ACHN (cell line): ENCODE results near the gene PCBD2.
"Not testable (repeated sequence)": the region's sequence is repeated elsewhere in the genome, so short reads cannot be mapped to it uniquely, and the experiment has no call there.

Experiments
- DNase-seq: peaks from one replicate; pipeline ENCODE4 v3.0.0-alpha.2; 2015
- in situ Hi-C: cut with HindIII; loops from 2 replicates; pipeline ENCODE4 v1.10.0; 2017; ENCODE audit warnings: low sequenced_read_pairs, low pct_ligation_motif_present, low pct_unique_long_range_greater_than_20kb

PCBD2 gene

GRCh38 chr5:134990183-134990582 is 85.3 kb downstream of the PCBD2 start:
- DNase-seq, in situ Hi-C loops: not testable (repeated sequence)

GRCh38 chr5:134992148-134992547 is 87.2 kb downstream of the PCBD2 start:
- in situ Hi-C loops, result no loop called here
- no peak for DNase-seq

DNA sequence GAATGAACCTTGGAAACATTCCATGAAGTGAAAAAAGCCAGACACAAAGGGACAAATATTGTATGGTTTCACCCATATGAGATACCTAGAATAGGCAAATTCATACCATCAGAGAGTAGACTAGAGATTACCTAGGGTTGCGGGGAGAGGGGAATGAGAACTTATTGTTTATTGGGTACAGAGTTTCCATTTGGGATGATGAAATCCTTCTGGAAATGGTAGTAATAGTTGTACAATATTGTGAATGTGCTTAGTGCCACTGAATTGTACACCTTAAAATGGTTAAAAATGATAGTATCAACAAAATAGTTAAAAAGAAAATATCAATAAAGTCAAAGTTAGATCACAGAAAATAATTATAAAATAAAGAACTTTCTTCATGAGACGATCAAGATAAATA is 88.2 kb downstream of the PCBD2 start:
- DNase-seq, result no peak
- in situ Hi-C loops, result no loop called here

- in situ Hi-C loops, result no loop called here
- DNase-seq, result no peak
Measured at GRCh38 chr5:134994560-134995156, 89.7 kb downstream of the PCBD2 start.

GRCh38 chr5:134995850-134996402 is 91.0 kb downstream of the PCBD2 start:
- no peak for DNase-seq
- in situ Hi-C loops, result no loop called here

DNA sequence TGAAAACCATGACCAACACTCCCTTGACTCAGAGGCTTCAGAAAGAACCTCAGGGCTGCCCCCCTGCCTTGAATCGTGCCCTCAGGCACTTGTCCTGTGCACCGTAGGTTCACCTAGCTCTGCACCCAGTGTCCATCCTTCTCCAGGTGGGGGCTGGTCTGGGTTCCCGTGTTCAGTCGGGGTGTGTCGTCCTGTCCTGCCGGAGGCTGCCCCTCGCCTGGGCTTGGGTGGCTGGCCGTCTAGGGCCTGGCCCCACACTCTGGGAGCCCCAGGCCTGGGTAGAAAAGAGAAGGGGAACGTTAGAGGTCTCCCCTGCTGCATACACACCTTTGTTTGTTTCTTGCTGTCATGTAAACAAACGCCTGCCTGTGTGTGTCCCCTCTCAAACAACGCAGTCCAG is 92.1 kb downstream of the PCBD2 start:
- in situ Hi-C loops, result no loop called here
- no peak for DNase-seq

GRCh38 chr5:134998068-134998467 is 93.1 kb downstream of the PCBD2 start:
- in situ Hi-C loops, DNase-seq: not testable (repeated sequence)

DNA sequence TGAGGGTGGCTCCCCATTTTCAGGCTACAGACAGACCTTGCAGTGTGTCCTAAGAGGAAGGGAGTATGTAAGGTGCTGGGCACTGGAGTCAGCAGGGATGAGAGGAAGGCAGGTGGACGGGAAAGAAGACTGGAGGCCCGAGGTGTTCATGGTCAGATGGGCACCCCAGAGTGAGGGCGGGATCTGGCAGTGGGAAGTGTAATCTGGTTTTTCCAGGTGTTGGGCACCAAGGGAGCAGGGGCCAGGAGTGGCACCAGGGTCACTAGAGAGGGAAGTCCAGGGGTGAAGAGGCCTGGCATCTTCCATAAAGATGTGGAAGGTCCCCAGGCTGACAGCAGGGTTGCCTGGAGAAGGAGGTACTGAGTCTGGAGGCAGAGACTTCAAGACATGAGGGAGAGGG is 99.4 kb downstream of the PCBD2 start:
- DNase-seq, result no peak
- in situ Hi-C loops, result no loop called here

- in situ Hi-C loops, result no loop called here
Measured at GRCh38 chr5:135005076-135005475, 100.1 kb downstream of the PCBD2 start.

DNA sequence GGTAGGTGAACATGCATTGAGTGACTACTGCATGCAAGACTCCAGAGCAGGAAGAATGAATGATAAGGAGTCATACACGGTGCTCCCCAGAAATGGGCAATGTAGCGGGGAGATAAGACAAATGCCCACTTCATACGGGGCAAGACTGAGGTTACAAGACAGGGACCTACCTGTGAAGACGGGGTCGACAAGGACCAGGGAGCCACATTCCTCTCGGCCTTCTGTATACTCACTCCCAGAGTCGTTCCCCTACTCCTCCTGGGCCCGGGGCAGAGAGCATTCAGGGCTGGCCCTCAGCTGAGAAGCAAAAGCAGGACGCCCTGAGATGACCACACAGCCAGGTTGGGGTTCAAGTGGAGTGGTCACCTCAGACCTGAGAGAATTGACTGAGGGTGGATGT is 102.4 kb downstream of the PCBD2 start:
- no peak for DNase-seq
- in situ Hi-C loops, result no loop called here

More at GRCh38 chr5:135005076-135005475, 100.1 kb downstream of the PCBD2 start:
- no peak for DNase-seq

DNA sequence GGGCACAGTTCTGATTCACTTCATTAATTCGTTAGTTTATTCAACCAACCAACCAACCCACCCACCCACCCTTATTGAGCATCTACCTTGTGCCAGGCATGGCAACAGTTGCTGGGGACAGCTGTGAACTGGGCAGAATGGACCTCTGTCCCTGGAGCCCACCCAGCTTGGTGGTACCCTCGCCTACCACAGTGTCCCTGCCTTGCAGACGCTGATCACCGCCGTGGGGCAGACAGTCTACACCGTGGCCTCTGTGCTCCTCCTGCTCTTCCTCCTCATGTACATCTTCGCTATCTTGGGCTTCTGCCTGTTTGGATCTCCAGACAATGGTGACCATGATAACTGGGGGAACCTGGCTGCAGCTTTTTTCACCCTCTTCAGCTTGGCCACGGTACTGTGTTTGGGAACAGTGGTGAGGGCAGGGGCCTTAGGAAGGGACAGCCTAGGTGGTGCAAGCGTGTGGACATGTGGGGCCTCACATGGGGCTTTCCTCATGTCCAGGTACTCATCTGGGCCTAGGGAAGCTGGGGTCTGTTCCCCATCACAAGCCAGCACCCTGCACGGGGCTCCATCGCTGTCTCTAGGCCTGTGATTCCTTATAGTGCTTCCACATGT is 102.9 kb downstream of the PCBD2 start:
- DNase-seq, result no peak
- in situ Hi-C loops, result no loop called here

- no peak for DNase-seq
- in situ Hi-C loops, result no loop called here
Measured at GRCh38 chr5:135008556-135008955, 103.6 kb downstream of the PCBD2 start.

DNA sequence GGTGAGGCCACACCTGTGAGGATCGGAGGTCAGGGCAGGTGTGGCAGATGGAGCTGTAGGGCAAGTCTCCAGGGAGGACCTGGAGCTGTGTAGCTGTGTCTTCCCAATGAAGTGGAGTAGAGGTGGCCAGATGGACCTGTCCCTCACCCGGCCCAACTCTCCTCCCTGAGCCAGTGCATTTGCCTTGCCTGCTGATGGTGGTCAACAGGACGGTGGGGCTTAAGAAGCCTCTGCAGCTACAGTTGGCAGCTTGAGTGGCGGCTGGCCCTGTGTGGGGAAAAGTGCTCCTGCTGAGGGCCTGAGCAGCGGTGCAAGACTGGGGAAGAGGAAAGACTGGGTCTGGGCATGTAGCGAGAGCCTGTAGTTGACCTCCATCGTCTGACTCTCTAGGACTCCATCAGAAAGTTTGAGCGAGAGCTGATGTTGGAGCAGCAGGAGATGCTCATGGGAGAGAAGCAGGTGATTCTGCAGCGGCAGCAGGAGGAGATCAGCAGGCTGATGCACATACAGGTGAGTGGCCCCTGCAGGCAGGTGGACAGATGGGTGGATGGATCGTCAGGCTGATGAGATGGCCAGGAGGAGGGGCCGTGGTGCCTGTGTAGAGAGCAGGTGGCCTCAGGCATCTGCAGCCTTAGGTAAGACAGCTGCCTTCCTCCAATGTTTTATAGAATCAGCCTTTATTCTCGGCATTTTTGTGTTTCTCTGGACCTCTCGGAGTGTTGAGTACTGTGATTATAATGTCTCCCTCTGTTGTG is 104.2 kb downstream of the PCBD2 start:
- no peak for DNase-seq
- in situ Hi-C loops, result no loop called here

GRCh38 chr5:135009736-135010501 is 105.0 kb downstream of the PCBD2 start:
- no peak for DNase-seq
- in situ Hi-C loops, result no loop called here

GRCh38 chr5:135010502-135011354 is 105.8 kb downstream of the PCBD2 start:
- in situ Hi-C loops, result no loop called here
- DNase-seq, result peak; percentile 8

GRCh38 chr5:135011355-135012032 is 106.6 kb downstream of the PCBD2 start:
- in situ Hi-C loops, result no loop called here
- no peak for DNase-seq

DNA sequence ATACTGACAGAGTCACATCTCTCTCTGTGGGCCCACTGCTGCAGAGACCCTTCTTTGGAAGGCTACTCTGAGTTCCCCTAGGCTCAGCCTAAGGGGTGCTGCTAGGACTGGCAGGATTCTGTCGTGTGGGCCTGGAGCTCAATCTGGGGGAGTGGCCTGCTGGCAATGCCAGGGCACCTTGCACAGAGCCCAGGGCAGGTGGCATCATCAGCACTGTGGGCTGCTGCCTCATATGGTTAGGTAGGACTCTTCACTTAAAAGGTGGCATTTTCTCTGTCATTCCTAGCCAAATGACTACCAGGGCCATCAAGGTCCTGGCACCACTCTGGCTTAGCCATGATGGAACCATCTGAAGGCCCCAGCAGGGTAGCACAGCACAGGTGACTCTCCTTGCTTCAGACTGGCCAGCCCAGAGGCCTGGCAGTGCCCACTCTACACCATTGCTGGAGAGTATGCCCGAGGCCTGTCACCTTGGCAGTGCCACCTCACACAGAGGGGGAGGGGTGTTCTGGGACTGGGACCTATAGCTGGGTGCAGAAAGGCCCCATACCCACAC is 107.2 kb downstream of the PCBD2 start:
- in situ Hi-C loops, result no loop called here
- no peak for DNase-seq
